ENCODE results near the gene P2RX1.

P2RX1 gene

GRCh38 chr17:3924512-3925350 lies 8.5 kb upstream of the P2RX1 start:
- DNase-seq (ENCODE audit: low read depth) = no peak

- DNase-seq (ENCODE audit: low read depth) = no peak
Observed at GRCh38 chr17:3923466-3924190, 7.4 kb upstream of the P2RX1 start.

DNA sequence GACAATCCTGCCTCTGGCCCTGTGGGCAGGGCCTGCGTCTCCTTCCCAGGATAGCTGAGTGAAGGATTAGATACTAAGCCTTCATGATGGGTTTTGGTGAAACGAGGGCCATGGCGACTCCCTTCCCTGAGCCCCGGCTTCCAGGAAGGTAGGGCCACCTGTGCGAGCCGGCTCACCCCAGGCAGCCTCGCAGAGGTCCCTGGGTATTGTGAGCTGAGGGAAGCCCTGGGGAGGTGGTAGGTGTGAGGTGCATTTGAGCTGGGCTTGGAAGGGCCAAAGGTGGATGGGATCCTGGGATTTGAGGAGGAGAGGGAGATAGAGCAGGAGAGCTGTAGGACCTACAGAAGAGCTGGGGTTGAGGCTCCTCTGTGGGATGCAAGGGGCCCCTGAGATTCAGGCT lies 6.5 kb upstream of the P2RX1 start:
- no peak for DNase-seq (ENCODE audit: low read depth)

- no peak for DNase-seq (ENCODE audit: low read depth)
Observed at GRCh38 chr17:3921502-3922319, 5.4 kb upstream of the P2RX1 start.

DNA sequence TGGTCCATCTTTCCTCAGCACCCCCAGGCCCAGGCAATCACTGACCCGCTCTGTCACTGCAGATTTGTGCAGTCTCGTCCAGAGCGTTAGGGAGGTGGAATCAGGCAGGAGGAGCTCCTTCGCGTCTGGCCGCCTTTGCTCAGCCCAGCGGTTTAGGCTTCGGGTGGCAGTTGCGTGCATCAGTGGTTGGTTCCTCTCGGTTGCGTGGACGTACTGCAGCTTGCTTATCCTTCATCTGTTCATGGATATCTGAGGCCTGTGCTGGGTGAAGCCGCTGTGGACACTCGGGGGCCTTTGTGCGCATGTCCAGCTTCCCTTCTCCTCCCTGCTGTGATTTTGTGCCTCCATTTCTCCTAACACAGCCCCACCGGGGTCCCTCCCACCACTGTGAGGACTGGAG lies 4.7 kb upstream of the P2RX1 start:
- no peak for DNase-seq (ENCODE audit: low read depth)

DNA sequence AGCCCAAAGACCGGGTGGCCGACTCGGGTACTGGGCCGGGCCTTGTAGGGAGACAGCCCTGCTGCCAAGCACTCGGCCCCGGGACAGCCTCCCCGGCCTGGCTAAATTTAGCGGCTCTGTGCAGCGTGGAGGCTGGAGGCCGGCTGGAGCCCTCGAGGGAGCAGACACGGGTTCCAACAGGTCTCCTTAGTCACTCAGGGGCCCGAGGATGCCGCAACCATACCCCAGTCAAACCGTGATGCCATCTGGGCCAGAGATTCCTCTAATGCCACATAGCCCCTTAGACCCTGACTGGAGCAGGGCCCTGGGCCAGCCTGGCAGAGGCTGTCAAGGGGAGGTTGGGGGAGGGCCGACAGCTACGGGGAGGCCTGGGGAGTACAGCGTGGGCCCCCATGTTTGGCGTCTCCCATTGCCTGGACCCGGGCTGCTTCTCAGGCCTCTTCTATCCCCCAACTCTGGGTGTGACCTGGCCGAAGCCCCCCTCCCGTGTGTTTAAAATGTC lies 2.9 kb upstream of the P2RX1 start:
- no peak for DNase-seq (ENCODE audit: low read depth)

DNA sequence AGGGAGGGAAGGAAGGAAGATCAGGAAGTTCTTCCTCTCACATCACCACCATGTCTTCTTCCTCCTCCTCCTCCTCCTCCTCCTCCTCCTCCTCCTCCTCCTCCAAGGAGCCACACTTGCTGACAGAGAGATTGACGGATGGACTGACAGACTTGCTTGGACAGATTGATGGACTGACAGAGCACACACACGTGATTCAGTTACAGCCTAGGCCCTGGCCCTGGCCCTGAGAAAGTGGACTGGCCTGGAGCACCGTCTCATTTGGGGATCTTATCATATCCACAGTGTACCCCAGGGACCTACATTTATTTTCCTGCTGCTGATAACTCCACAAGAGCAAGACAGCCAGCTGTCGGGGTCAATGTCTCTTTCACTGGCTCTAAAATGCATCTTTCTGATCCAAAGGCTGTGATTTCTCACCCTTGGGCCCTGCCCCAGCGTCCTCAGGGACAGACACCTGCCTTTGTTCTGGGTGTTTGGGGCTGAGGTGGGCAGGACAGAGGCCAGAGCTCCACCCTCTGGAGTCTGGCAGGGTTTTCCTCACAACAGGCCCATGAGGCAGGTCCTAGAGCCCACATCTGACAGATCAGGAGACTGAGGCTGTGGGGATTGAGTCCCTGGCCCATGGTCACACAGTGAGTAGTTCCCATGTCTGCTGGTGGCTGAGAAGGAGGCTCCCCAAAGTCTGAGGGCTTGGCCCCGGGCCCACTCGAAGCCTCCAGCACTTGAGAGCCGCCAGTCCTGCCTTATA lies 2.3 kb upstream of the P2RX1 start:
- no peak for DNase-seq (ENCODE audit: low read depth)

DNA sequence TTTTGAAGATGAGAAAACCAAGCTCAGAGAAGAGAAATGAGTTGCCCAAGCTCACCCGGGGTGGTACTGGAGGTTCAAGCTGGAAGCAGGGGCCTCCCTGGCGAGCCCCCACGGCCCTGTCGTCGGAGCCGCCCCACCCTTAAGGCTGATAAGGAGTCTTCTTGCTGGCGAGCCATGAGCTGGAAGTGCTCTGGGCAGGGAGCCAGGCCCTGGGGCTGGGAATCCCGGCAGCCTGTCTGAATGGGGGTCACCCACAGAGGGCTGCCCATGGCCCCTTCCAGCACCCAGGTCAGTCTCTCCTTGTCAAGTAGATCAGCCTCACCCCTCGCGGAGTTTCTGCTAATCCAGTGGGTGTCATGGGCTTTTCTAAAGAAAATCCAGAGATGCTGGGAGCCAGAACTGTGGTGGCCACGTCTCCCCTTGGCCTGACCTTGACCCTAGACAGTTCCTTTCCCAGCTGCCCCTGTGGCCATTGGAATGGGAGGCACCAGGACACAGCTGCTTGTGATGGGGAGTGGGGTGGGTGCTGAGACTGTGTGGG lies 1.2 kb upstream of the P2RX1 start:
- no peak for DNase-seq (ENCODE audit: low read depth)

- DNase-seq (ENCODE audit: low read depth) = no peak
Observed at GRCh38 chr17:3916825-3917224, 560 bp upstream of the P2RX1 start.

- no peak for DNase-seq (ENCODE audit: low read depth)
Observed at GRCh38 chr17:3915581-3915994, 677 bp downstream of the P2RX1 start.

- no peak for DNase-seq (ENCODE audit: low read depth)
Observed at GRCh38 chr17:3914312-3914670, 2.0 kb downstream of the P2RX1 start.

DNA sequence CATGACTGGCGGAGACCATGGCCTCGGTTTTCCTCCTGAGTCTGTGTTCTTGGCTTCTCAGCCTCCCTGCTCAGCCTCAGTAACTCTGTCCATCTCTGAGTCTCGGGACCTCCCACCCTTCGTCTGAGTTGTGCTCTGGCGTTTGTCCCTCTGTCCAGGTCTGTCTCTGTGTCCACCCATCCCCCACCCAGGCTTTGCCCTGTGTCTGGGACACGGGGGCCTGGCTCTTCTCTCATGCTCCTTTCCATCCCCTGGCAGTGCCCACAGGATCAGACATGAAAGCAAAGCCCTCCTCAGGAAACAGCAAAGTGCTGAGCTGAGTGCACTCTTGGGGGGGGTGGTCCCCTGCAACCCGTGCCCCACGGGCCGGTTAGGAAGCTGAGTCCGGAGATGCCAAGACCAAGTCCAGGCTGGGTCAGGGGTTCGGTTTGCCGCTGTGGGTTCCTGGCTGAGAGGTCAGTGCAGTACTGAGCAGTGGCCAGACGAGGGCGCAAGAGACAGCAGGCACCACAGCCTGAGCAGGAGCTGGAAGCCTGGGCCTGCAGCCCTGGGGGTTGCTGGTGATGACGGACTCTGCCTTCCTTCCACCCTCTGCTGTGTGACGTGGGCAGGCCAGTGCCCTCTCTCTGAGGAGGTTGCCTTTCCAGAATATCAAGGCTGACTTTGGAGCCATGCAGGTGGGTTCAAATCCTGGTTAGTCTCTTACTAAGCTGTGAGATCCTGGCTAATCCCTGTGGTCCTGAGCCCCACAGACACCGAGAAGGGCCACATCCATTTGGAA lies 2.5 kb downstream of the P2RX1 start:
- DNase-seq (ENCODE audit: low read depth) = peak; percentile 71

DNA sequence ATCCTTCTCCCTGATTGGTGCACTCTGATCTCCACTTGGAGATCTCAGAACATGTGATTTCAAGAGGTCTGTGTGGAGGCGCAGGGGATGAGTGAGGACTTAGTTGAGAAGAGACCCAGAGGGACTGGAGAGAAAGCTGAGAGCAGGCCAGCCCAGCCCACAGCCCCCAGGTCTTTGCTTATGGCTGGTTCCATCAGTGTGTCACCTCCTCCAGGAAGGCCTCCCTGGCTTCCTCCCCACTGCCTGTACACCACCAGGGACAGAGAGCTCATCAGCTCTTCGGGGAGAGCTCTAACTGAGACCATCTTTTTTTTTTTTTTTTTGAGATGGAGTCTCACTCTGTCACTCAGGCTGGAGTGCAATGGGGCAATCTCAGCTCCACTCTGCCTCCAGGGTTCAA lies 3.4 kb downstream of the P2RX1 start:
- DNase-seq (ENCODE audit: low read depth) = no peak

- peak; percentile 42 for DNase-seq (ENCODE audit: low read depth)
Observed at GRCh38 chr17:3911271-3912053, 4.8 kb downstream of the P2RX1 start.

DNA sequence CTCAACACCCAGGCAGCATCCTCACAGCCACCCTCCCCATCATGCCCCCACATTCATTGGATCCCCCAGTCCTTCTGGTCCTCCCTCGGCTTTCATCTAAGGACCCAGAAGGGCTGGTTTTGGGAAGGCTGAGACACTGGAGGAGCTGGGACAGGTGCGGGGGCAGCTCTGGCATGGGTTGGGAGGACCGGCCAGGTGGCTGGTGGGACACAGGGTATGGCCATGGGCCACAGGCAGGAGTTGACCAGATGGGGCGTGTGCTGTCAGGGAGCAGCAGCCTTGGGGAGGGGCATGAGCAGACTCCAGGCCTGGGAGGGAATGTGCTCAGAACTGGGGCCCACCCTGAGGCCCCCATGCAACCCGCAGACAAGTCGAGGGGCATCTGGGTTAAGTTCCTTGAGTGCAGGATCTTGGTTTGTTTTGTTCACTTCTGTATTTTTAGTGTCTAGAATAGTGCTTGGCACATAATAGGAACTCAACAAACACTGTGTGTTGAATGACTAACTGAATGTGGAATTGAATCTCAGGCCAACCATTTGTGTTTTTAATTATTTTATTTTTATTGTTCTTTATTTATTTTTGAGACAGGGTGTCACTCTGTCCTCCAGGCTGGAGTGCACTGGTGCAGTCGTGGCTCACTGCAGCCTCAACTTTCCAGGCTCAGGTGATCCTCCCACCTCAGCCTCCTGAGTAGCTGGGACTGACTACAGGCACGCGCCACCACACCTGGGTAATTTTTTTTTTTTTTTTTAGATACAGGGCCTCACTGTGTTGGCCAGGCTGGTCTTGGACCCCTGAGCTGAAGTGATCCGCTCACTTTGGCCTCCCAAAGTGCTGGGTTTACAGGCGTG lies 5.6 kb downstream of the P2RX1 start:
- DNase-seq (ENCODE audit: low read depth) = no peak

DNA sequence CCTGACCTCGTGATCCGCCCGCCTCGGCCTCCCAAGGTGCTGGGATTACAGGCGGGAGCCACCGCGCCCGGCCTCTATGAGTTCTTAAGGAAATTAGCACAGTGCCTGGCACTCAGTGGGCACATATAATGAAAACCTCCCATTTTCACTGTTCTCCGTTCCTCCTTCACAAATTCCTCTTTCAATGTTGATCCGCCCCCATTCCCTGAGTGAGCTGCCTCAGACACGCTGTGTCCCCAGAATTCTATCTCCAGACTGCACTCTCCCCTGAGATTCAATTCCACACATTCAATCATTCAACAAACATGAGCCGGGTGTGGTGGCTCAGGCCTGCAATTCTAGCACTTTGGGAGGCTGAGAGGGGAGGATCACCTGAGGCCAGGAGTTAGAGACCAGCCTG lies 7.0 kb downstream of the P2RX1 start:
- no peak for DNase-seq (ENCODE audit: low read depth)

DNA sequence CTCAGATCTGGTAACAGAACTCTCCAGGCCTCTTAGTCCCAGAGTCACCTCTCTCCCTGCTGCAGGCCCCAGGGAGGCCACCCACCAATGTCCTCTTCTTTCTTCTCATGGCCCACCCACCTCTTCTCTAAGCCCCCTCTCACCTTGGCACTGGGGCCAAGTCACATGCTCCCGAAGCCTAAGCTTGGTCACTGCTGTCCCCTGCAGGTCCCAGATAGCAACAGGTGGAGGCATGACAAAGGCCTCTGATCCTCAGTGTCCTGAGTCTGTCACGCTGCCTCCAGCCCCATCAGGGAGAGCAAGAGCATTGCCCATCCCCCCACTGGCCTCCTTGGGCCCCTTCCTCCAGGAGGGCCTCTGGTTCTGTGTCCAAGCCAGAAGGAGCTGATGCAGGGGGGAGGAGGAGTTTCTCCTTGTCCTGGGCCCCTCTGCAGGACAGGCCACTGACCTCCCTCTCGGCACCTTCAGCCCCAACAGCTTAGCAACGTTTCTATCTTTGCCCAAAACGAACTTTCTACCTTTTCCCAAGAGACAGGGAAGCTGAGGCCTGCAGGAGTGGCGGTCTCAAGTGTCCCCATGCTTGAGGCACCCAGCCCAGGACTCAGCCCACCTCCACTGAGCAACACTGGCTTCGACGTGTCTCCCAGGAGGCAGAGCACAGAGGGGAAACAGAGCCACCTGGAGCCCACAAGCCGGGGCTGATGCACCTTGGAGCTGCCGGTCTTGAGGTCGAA lies 8.6 kb downstream of the P2RX1 start:
- no peak for DNase-seq (ENCODE audit: low read depth)

- no peak for DNase-seq (ENCODE audit: low read depth)
Observed at GRCh38 chr17:3906881-3907280, 9.4 kb downstream of the P2RX1 start.
